OCI-LY1 (cell line): Measurements from ENCODE around the gene MKRN2OS.
A peak's percentile ranks its signal among the peaks of the same experiment; 100 is the strongest.

Experiments
- H2AFZ ChIP-seq: fragments of 200-600 bp; sonication (generic), shearing (Covaris generic); 2 replicates; pipeline ENCODE4 v1.6.0; 2014; ENCODE audit warnings: antibody characterized with exemption, mild to moderate bottlenecking, low read length
- H3F3A ChIP-seq: fragments of 200-600 bp; sonication (generic), shearing (Covaris generic); 2 replicates; pipeline ENCODE4 v1.6.0; 2014; ENCODE audit warnings: mild to moderate bottlenecking, antibody characterized with exemption, low read length, moderate library complexity; ENCODE audit not compliant: insufficient read depth
- H3K27ac ChIP-seq: fragments of 200-600 bp; sonication (generic); 2 replicates; pipeline ENCODE4 v1.5.1; 2014; ENCODE audit warnings: low read length, mixed run types, mild to moderate bottlenecking, low read depth; ENCODE audit not compliant: poor library complexity, severe bottlenecking
- H3K27me3 ChIP-seq: fragments of 200-600 bp; sonication (generic); 2 replicates; pipeline ENCODE4 v1.6.0; 2014; ENCODE audit warnings: antibody characterized with exemption, mild to moderate bottlenecking, low read length, moderate library complexity; ENCODE audit not compliant: insufficient read depth
- H3K36me3 ChIP-seq: fragments of 200-600 bp; sonication (generic); 2 replicates; pipeline ENCODE4 v1.6.1; 2014; ENCODE audit warnings: mild to moderate bottlenecking, antibody characterized with exemption, low read length, moderate library complexity, mixed read lengths; ENCODE audit not compliant: insufficient read depth
- H3K4me1 ChIP-seq: fragments of 200-600 bp; sonication (generic); 2 replicates; pipeline ENCODE4 v1.5.1; 2014; ENCODE audit warnings: mild to moderate bottlenecking, low read length, moderate library complexity; ENCODE audit not compliant: insufficient read depth, severe bottlenecking
- H3K4me2 ChIP-seq: fragments of 200-600 bp; sonication (generic), shearing (Covaris generic); 2 replicates; pipeline ENCODE4 v1.6.1; 2014; ENCODE audit warnings: low read length
- H3K4me3 ChIP-seq: fragments of 200-600 bp; sonication (generic); 2 replicates; pipeline ENCODE4 v1.5.1; 2014; ENCODE audit warnings: low read length, low read depth, mild to moderate bottlenecking, mixed read lengths; ENCODE audit not compliant: poor library complexity, severe bottlenecking
- H3K79me2 ChIP-seq: fragments of 200-600 bp; shearing (Covaris generic); 2 replicates; pipeline ENCODE4 v1.6.1; 2016; ENCODE audit warnings: mixed run types, low read length, mixed read lengths; ENCODE audit not compliant: insufficient read depth
- H3K9ac ChIP-seq: fragments of 200-600 bp; sonication (generic), shearing (Covaris generic); 2 replicates; pipeline ENCODE4 v1.6.1; 2014; ENCODE audit warnings: mild to moderate bottlenecking, low read length, mixed read lengths
- H3K9me2 ChIP-seq: fragments of 200-600 bp; sonication (generic), shearing (Covaris generic); 2 replicates; pipeline ENCODE4 v1.6.1; 2014; ENCODE audit warnings: low read depth, mild to moderate bottlenecking, low read length, mixed read lengths
- H3K9me3 ChIP-seq: fragments of 200-600 bp; shearing (Covaris generic); 2 replicates; pipeline ENCODE4 v1.6.1; 2014; ENCODE audit warnings: low read length, mixed read lengths
- H4K20me1 ChIP-seq: fragments of 200-600 bp; sonication (generic), shearing (Covaris generic); 2 replicates; pipeline ENCODE4 v1.6.0; 2016; ENCODE audit warnings: mild to moderate bottlenecking, low read length; ENCODE audit not compliant: insufficient read depth
- EZH2 ChIP-seq: fragments of 200-600 bp; sonication (generic), shearing (Covaris generic); IDR thresholded peaks from 2 replicates; pipeline ENCODE4 v1.8.0; 2017; ENCODE audit warnings: borderline replicate concordance, mixed run types, mild to moderate bottlenecking, antibody characterized with exemption, low read length, moderate library complexity, mixed read lengths
- TF ChIP-seq, protein P1 (sequence below): fragments of 200-600 bp; sonication (generic), shearing (Covaris generic); IDR thresholded peaks from 2 replicates; pipeline ENCODE4 v1.5.1; 2017; ENCODE audit warnings: mild to moderate bottlenecking, antibody characterized with exemption, low read length, moderate library complexity, mixed read lengths

MKRN2OS gene

DNA sequence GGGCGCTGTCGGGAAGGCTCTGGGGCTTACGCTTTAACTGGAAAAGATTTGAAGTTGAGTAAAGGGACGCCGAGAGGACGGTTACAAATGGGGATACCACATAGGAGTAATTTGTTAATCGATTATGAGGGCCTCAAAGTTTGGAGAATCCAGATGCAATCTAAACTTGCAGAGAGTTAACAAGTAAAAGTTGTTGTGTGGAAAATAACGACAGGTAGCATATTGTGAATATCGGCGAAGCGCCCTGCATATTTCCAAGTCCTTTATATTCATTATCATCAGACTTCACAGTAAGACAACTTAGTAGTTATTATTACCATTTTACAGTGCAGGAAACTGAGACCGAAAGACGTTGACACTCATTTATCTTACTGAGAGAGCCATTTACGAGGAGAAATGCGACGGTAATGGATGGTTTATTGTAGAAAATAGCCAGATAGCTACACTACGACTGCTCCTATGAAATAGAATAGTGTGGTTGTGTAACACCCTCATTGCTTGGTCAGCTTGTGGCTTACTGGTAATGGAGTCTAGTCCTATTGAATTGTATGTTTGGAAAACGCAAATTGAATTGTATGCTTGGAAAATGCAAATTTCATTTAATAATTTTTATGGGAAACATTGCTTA is 12.3 kb upstream of the MKRN2OS start:
- H3K36me3 ChIP-seq: no peaks in the 10 kb centered on the region
- H3K9ac ChIP-seq: peak overlapping the region; percentile 82
- peaks cover 53% of the 10 kb centered on the region for H3K4me1 ChIP-seq
- no peaks in the 10 kb centered on the region for H4K20me1 ChIP-seq
- no peak for TF ChIP-seq EZH2
- TF ChIP-seq, protein P1, sequence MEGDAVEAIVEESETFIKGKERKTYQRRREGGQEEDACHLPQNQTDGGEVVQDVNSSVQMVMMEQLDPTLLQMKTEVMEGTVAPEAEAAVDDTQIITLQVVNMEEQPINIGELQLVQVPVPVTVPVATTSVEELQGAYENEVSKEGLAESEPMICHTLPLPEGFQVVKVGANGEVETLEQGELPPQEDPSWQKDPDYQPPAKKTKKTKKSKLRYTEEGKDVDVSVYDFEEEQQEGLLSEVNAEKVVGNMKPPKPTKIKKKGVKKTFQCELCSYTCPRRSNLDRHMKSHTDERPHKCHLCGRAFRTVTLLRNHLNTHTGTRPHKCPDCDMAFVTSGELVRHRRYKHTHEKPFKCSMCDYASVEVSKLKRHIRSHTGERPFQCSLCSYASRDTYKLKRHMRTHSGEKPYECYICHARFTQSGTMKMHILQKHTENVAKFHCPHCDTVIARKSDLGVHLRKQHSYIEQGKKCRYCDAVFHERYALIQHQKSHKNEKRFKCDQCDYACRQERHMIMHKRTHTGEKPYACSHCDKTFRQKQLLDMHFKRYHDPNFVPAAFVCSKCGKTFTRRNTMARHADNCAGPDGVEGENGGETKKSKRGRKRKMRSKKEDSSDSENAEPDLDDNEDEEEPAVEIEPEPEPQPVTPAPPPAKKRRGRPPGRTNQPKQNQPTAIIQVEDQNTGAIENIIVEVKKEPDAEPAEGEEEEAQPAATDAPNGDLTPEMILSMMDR: no peak
- H3K27ac ChIP-seq: peak overlapping the region; percentile 16
- H3K9me3 ChIP-seq: no peaks in the 10 kb centered on the region
- H3K4me2 ChIP-seq: peak overlapping the region; percentile 89
- no peaks in the 10 kb centered on the region for H3K9me2 ChIP-seq
- H2AFZ ChIP-seq: no peak overlapping the region
- H3K79me2 ChIP-seq: peaks cover 52% of the 10 kb centered on the region
- H3F3A ChIP-seq: no peaks in the 10 kb centered on the region
- H3K27me3 ChIP-seq: no peaks in the 10 kb centered on the region
- H3K4me3 ChIP-seq: peak overlapping the region; percentile 82

DNA sequence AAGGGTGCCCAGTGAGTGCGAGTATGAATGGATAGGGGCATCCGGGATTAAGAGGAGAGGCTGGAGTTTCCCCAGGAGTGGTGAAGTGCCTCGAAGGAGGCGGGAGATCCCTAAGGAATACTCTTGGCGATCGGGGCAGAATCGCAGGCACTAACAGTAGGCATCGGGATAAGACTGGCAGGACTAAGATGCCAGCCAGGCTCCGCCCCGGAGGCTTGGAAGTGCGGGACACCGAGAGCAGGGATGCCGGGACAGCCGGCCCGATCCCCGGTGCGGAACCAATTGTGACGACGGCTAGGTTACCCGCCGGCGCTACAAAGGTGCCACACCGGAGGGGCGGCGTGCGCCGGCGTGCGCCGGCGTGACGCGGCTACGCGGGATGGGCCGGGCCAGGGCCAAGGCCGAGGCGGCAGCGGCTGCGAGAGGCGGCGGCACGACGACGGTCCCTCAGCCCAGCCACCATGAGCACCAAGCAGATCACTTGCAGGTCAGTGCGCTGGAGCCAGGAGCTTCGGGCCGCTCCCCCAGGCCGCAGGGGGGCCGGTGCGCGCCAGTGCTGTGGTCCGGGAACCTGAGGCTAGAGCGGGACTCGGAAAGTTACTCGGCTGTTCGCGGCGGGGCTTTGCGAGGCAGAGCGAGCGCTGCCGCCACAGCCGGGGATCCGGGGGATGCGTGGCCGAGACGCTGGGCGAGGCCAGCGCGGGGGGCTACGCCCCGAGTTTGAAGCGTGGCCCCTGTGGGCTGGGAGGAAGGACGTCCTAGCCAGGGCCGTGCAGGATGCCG is 11.6 kb upstream of the MKRN2OS start, which contains the start of gene MKRN2:
MKRN2 (plus strand) TSS at position 398 of the 783 bp plus-strand sequence; CDS start at position 462, 64 bp downstream.
- H2AFZ ChIP-seq: peak within 1 kb of the TSS; percentile 98
- no peaks in the 10 kb centered on the region for H3K9me2 ChIP-seq
- H3K9ac ChIP-seq: peak within 1 kb of the TSS; percentile 82
- H3K4me3 ChIP-seq: peak within 1 kb of the TSS; percentile 82
- H3K27ac ChIP-seq: peak within 1 kb of the TSS; percentile 16
- no peaks in the 10 kb centered on the region for H4K20me1 ChIP-seq
- H3K36me3 ChIP-seq: no peaks in the 10 kb centered on the region
- no peaks in the 10 kb centered on the region for H3K27me3 ChIP-seq
- H3F3A ChIP-seq: no peaks in the 10 kb centered on the region
- peaks cover 46% of the 10 kb centered on the region for H3K79me2 ChIP-seq
- peak within 1 kb of the TSS; percentile 100 for H3K4me2 ChIP-seq
- TF ChIP-seq, protein P1: no peak
- no peak for TF ChIP-seq EZH2
- peaks cover 53% of the 10 kb centered on the region for H3K4me1 ChIP-seq
- H3K9me3 ChIP-seq: no peaks in the 10 kb centered on the region

DNA sequence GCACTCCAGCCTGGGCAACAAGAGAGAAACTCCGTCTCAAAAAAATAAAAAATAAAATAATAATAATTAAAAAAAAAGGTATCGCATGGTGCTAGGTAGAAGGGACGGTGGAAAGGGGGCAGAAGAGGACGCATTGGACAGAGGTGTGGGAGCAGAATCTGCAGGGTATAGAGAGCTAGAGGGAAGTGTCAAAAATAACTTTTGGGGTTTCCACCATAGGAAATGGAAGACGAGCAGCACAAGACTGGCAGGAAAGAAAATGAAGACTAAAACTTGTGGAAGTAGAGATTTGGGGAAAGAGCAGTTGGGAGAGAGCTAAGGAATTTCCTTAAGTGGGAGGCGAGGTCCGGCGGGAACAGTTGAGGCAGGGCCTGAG is 11.0 kb upstream of the MKRN2OS start:
- no peaks in the 10 kb centered on the region for H3K36me3 ChIP-seq
- no peak for TF ChIP-seq EZH2
- TF ChIP-seq, protein P1: no peak
- H3K27ac ChIP-seq: no peak overlapping the region
- peaks cover 40% of the 10 kb centered on the region for H3K79me2 ChIP-seq
- peak overlapping the region; percentile 100 for H3K4me2 ChIP-seq
- H3K9me3 ChIP-seq: no peaks in the 10 kb centered on the region
- H2AFZ ChIP-seq: peak overlapping the region; percentile 98
- peak overlapping the region; percentile 82 for H3K4me3 ChIP-seq
- H3K4me1 ChIP-seq: peaks cover 51% of the 10 kb centered on the region
- peak overlapping the region; percentile 82 for H3K9ac ChIP-seq
- no peaks in the 10 kb centered on the region for H3K9me2 ChIP-seq
- H3K27me3 ChIP-seq: no peaks in the 10 kb centered on the region
- no peaks in the 10 kb centered on the region for H3F3A ChIP-seq
- H4K20me1 ChIP-seq: no peaks in the 10 kb centered on the region
